Measurements from ENCODE around the gene RUFY2. TPM values are rescaled to one million over a fixed set of nuclear protein-coding genes. Genes with fewer than 3 reads are reported as not detected.

Gene RUFY2
- total and polyA plus RNA-seq, 9 donors: 11.1 to 36.4 (median 24.9) TPM

- Histone ChIP-seq H3K27me3 (no peaks in the 10 kb centered on the region), H3K9me3 (no peaks in the 10 kb centered on the region), H3K4me3 (no peak overlapping the region), H3K27ac (no peak overlapping the region), H3K36me3 (no peaks in the 10 kb centered on the region), H3K4me1 (ENCODE audit: insufficient read depth) (no peaks in the 10 kb centered on the region)
- intact Hi-C loops (cut with DNase I): no loop called here
- DNase-seq: no peak
- WGBS, 3 donors: 82 to 91% (median 85%) methylated on average over 3 of the region's 3 CpGs
- no peak for TF ChIP-seq EP300 (IDR thresholded peaks at IDR 0.05)
- no peak for TF ChIP-seq POLR2A (IDR thresholded peaks at IDR 0.05)
- no peak for TF ChIP-seq CTCF (IDR thresholded peaks at IDR 0.05)
Measured at GRCh38 chr10:68362590-68362989, 44.5 kb downstream of the RUFY2 start.

- Histone ChIP-seq H3K9me3 (no peaks in the 10 kb centered on the region), H3K4me1 (ENCODE audit: insufficient read depth) (no peaks in the 10 kb centered on the region), H3K4me3 (no peak overlapping the region), H3K27ac (no peak overlapping the region), H3K36me3 (no peaks in the 10 kb centered on the region), H3K27me3 (no peaks in the 10 kb centered on the region)
- no peak for DNase-seq
- WGBS, 3 donors: 91 to 96% (median 95%) methylated on average over 6 of the region's 6 CpGs
- TF ChIP-seq POLR2A (IDR thresholded peaks at IDR 0.05) (no peak), CTCF (IDR thresholded peaks at IDR 0.05) (no peak), EP300 (IDR thresholded peaks at IDR 0.05) (no peak)
- intact Hi-C loops (cut with DNase I): loop anchor here in 1 of 4 donors (10.0 kb wide), 1 partner anchor 984 kb away; no protein-coding TSS in a partner anchor
Measured at GRCh38 chr10:68359189-68359588, 47.9 kb downstream of the RUFY2 start.

- intact Hi-C loops (cut with DNase I): loop anchor here in 1 of 4 donors (10.0 kb wide), 1 partner anchor 979 kb away; no protein-coding TSS in a partner anchor
- 90 to 96% (median 91%) methylated on average over 2 of the region's 2 CpGs for WGBS, 3 donors
- no peaks in the 10 kb centered on the region for H3K36me3 ChIP-seq
Measured at GRCh38 chr10:68353537-68353936, 53.5 kb downstream of the RUFY2 start.

GRCh38 chr10:68348265-68348741 lies 58.8 kb downstream of the RUFY2 start:
- no peak for TF ChIP-seq EP300 (IDR thresholded peaks at IDR 0.05)
- peak in 1 of 3 donors; percentile 9 for TF ChIP-seq CTCF (IDR thresholded peaks at IDR 0.05)
- intact Hi-C loops (cut with DNase I): no loop called here

More at GRCh38 chr10:68353537-68353936, 53.5 kb downstream of the RUFY2 start:
- Histone ChIP-seq H3K4me3 (no peak overlapping the region), H3K27ac (no peak overlapping the region), H3K27me3 (no peaks in the 10 kb centered on the region), H3K9me3 (no peaks in the 10 kb centered on the region), H3K4me1 (ENCODE audit: insufficient read depth) (no peaks in the 10 kb centered on the region)
- no peak for DNase-seq
- no peak for TF ChIP-seq POLR2A (IDR thresholded peaks at IDR 0.05)
- no peak for TF ChIP-seq CTCF (IDR thresholded peaks at IDR 0.05)
- TF ChIP-seq EP300 (IDR thresholded peaks at IDR 0.05): no peak

More at GRCh38 chr10:68348265-68348741, 58.8 kb downstream of the RUFY2 start:
- Histone ChIP-seq H3K27ac (no peak overlapping the region), H3K4me3 (no peak overlapping the region), H3K4me1 (ENCODE audit: insufficient read depth) (no peaks in the 10 kb centered on the region), H3K9me3 (no peaks in the 10 kb centered on the region), H3K36me3 (no peaks in the 10 kb centered on the region), H3K27me3 (no peaks in the 10 kb centered on the region)
- no peak for DNase-seq
- 55 to 78% (median 69%) methylated on average over 2 of the region's 2 CpGs for WGBS, 3 donors
